Ascending aorta (tissue), 2 donors: ENCODE results near the gene STAB1. TPM values are rescaled to one million over a fixed set of nuclear protein-coding genes. Genes with fewer than 3 reads are reported as not detected.

ENCODE experiments used
- DNase-seq, 2 donors: peaks; one replicate each; pipeline ENCODE4 v3.0.0-alpha.2; 2019; ENCODE audit warnings: low spot score in 2 of 2
- H3K27ac ChIP-seq, 2 donors: fragments of 200-600 bp; sonication (generic); one replicate each; pipeline ENCODE4 v1.5.1; 2016 to 2017; ENCODE audit warnings: mild to moderate bottlenecking in 1 of 2
- H3K27me3 ChIP-seq: fragments of 200-600 bp; sonication (generic); one replicate; pipeline ENCODE4 v1.5.1; 2017
- H3K36me3 ChIP-seq, 2 donors: fragments of 200-600 bp; sonication (generic); one replicate each; pipeline ENCODE4 v1.5.1; 2016
- H3K4me1 ChIP-seq, 2 donors: fragments of 200-600 bp; sonication (generic); one replicate each; pipeline ENCODE4 v1.5.1; 2016 to 2017; ENCODE audit warnings: mild to moderate bottlenecking in 1 of 2
- H3K4me3 ChIP-seq, 2 donors: fragments of 200-600 bp; sonication (generic); one replicate each; pipeline ENCODE4 v1.5.1; 2016 to 2017; ENCODE audit warnings: mild to moderate bottlenecking in 1 of 2
- H3K9me3 ChIP-seq, 2 donors: fragments of 200-600 bp; sonication (generic); one replicate each; pipeline ENCODE4 v1.5.1; 2016
- CTCF ChIP-seq, 3 experiments: fragments of 200-600 bp in 2 of 3; fragments of 450-650 bp in 1 of 3; sonication (generic) in 2 of 3; IDR thresholded peaks; one replicate each; pipeline ENCODE4 v1.5.1; 2016 to 2019; ENCODE audit warnings: antibody characterized with exemption in 3 of 3, mild to moderate bottlenecking in 1 of 3, moderate library complexity in 1 of 3
- intact Hi-C: fragments of 100-400 bp; cut with DNase I; formaldehyde crosslinking; loops from one replicate; pipeline ENCODE4 v1.15.1; 2023
- total RNA-seq: library from RNA; depleted of rRNA; stranded (reverse); fragments of >200 nt; gene quantifications from one replicate; pipeline ENCODE4 v1.1.0, GENCODE V29; 2016

Gene STAB1
- total RNA-seq, 1 donor from 2014 or later = 363 TPM

- no peaks in the 10 kb centered on the region for H3K4me1 ChIP-seq
- peaks cover 48 to 61% of the 10 kb centered on the region in 2 donors for H3K36me3 ChIP-seq
- no peak overlapping the region for H3K4me3 ChIP-seq
- H3K27ac ChIP-seq = no peak overlapping the region
- H3K9me3 ChIP-seq = no peaks in the 10 kb centered on the region
- DNase-seq = no peak
- no peak for TF ChIP-seq CTCF (IDR thresholded peaks at IDR 0.05)
- no peaks in the 10 kb centered on the region for H3K27me3 ChIP-seq
- intact Hi-C loops = no loop called here
These were observed 56.0 kb downstream of the STAB1 start for GRCh38 chr3:52551118-52551517.

- intact Hi-C loops = no loop called here
- H3K36me3 ChIP-seq = peaks cover 48 to 58% of the 10 kb centered on the region in 2 donors
- no peaks in the 10 kb centered on the region for H3K27me3 ChIP-seq
- no peaks in the 10 kb centered on the region for H3K9me3 ChIP-seq
- DNase-seq = no peak
- H3K27ac ChIP-seq = no peak overlapping the region
- no peak overlapping the region for H3K4me3 ChIP-seq
- no peaks in the 10 kb centered on the region for H3K4me1 ChIP-seq
- no peak for TF ChIP-seq CTCF (IDR thresholded peaks at IDR 0.05)
These were observed 57.0 kb downstream of the STAB1 start for GRCh38 chr3:52552089-52552488.

GRCh38 chr3:52554026-52554755 is 59.1 kb downstream of the STAB1 start:
- Histone ChIP-seq H3K27me3 (no peaks in the 10 kb centered on the region), H3K27ac (no peak overlapping the region), H3K36me3 (peaks cover 44 to 69% of the 10 kb centered on the region in 2 donors), H3K4me1 (no peaks in the 10 kb centered on the region), H3K9me3 (no peaks in the 10 kb centered on the region), H3K4me3 (no peak overlapping the region)
- no peak for TF ChIP-seq CTCF (IDR thresholded peaks at IDR 0.05)
- no peak for DNase-seq
- intact Hi-C loops = no loop called here

- Histone ChIP-seq H3K36me3 (peaks cover 39 to 70% of the 10 kb centered on the region in 2 donors), H3K4me1 (no peaks in the 10 kb centered on the region), H3K4me3 (no peak overlapping the region), H3K27me3 (no peaks in the 10 kb centered on the region), H3K27ac (no peak overlapping the region), H3K9me3 (no peaks in the 10 kb centered on the region)
- no peak for TF ChIP-seq CTCF (IDR thresholded peaks at IDR 0.05)
- intact Hi-C loops = no loop called here
- DNase-seq = no peak
These were observed 59.9 kb downstream of the STAB1 start for GRCh38 chr3:52555056-52555455.

GRCh38 chr3:52557011-52557960 is 62.1 kb downstream of the STAB1 start:
- no peak overlapping the region for H3K27ac ChIP-seq
- no peaks in the 10 kb centered on the region for H3K9me3 ChIP-seq
- intact Hi-C loops = no loop called here
- H3K36me3 ChIP-seq = peaks cover 40 to 72% of the 10 kb centered on the region in 2 donors
- no peaks in the 10 kb centered on the region for H3K27me3 ChIP-seq
- no peaks in the 10 kb centered on the region for H3K4me1 ChIP-seq
- no peak for TF ChIP-seq CTCF (IDR thresholded peaks at IDR 0.05)
- DNase-seq = no peak
- no peak overlapping the region for H3K4me3 ChIP-seq
